SKM-1 (cell line): Measurements from ENCODE around the gene ABCA9.
"Not testable (repeated sequence)": the region's sequence is repeated elsewhere in the genome, so short reads cannot be mapped to it uniquely, and the experiment has no call there.

Source experiments
- DNase-seq: peaks from one replicate; lab custom pipeline; 2025; ENCODE audit not compliant: unreplicated experiment; lab: John Stamatoyannopoulos, UW

Gene ABCA9, protein sequence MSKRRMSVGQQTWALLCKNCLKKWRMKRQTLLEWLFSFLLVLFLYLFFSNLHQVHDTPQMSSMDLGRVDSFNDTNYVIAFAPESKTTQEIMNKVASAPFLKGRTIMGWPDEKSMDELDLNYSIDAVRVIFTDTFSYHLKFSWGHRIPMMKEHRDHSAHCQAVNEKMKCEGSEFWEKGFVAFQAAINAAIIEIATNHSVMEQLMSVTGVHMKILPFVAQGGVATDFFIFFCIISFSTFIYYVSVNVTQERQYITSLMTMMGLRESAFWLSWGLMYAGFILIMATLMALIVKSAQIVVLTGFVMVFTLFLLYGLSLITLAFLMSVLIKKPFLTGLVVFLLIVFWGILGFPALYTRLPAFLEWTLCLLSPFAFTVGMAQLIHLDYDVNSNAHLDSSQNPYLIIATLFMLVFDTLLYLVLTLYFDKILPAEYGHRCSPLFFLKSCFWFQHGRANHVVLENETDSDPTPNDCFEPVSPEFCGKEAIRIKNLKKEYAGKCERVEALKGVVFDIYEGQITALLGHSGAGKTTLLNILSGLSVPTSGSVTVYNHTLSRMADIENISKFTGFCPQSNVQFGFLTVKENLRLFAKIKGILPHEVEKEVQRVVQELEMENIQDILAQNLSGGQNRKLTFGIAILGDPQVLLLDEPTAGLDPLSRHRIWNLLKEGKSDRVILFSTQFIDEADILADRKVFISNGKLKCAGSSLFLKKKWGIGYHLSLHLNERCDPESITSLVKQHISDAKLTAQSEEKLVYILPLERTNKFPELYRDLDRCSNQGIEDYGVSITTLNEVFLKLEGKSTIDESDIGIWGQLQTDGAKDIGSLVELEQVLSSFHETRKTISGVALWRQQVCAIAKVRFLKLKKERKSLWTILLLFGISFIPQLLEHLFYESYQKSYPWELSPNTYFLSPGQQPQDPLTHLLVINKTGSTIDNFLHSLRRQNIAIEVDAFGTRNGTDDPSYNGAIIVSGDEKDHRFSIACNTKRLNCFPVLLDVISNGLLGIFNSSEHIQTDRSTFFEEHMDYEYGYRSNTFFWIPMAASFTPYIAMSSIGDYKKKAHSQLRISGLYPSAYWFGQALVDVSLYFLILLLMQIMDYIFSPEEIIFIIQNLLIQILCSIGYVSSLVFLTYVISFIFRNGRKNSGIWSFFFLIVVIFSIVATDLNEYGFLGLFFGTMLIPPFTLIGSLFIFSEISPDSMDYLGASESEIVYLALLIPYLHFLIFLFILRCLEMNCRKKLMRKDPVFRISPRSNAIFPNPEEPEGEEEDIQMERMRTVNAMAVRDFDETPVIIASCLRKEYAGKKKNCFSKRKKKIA (N-terminal part only)

DNA sequence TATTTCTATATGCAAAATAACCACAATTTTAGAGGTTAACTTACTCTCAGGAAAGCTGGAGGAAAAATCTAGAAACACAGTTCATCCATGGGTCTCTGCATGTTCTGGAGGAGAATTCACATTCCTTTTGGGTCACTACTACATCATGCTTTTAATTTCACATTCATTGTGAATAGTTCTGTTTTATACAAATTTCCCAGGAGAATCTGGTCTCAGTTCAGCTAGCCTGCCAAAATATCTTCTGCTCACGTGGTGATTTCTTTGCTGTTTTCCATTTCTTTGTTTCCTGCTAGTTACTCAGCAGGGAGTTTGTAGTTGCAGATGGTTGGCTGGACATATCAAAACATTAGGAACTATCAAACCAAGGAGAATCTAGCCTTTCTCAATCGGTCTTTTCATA, at the start of gene ABCA9:
Gene ABCA9 (minus strand): TSS at position 106 of the 400 bp plus-strand sequence. CDS start 9,801 bp downstream, outside the sequence.
- DNase-seq = no peak

DNA sequence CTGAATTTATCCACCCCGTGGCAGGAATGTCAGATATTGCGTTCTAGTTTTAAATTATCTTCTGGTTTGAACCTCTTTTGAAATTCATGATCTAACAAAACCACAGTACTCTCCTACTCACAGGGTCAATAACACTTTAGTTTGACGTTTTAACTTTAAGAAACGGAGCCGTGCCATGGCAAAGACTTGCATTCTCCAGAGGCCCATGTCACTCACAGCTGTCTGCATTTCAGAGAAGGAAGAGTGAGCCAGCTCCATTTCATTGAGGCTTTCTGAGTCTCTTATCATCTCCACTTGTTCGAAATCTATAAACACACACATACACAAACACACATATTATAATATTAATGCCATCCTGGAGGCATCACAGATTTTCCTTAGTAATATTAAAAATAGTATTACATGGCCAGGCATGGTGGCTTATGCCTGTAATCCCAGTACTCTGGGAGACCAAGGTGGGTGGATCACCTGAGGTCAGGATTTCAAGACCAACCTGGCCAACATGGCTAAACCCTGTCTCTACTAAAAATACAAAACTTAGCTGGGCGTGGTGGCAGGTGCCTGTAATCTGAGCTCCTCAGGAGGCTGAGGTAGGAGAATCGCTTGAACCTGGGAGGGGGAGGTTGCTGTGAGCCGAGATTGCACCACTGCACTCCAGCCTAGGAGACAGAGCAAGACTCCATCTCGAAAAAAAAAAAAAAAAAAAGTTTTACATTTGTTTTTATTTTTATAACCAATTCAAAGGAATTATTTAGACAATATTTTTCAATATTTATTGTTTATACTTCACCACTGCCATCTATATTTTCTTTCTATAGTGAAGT, 45.4 kb upstream of the ABCA9 start:
- no peak for DNase-seq

- no peak for DNase-seq
These were observed 43.0 kb upstream of the ABCA9 start for GRCh38 chr17:69103557-69104233.

DNA sequence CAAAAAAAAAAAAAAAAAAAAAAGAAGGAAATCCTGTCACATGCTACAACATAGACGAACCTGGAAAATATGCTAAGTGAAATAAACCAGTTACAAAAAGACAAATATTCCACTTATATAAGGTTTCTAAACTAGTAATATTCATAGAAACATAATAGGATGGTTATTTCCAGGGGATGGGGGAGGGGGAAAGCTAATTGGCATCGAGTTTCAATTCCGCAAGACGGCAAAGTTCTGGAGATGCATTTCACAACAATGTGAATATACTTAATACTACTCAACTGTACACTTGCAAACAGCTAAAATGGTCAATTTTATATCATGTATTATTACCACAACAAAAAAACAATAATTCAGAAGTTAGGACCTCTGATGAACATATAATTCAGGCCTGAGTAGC, 37.9 kb upstream of the ABCA9 start:
- DNase-seq = no peak

- DNase-seq = no peak
These were observed 35.8 kb upstream of the ABCA9 start for GRCh38 chr17:69096541-69096940.

GRCh38 chr17:69093995-69094394, 33.3 kb upstream of the ABCA9 start:
- no peak for DNase-seq

DNA sequence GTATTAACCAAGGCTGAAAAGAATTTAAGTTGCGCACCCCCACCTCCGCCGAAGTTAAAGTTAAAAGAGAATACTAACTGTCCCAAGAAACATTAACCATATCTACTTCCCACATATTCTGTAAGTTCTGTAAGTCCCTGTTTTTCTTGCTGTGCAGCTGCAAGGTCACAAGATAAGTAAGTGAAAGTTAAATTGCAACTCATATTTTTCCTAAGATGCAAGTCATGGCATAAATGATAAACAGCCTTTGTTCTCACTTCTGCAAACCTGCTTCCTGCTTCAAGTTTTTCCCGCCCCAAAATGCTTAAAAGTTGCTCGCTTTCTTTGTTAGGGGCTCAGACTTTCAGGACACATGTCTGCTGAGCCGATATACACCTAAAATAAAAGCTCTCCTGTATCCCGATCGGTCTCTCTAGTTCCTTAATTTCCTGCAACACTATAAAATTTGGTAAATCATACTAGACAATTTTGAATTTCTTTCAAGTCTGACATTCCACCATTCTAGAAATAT, 32.6 kb upstream of the ABCA9 start:
- DNase-seq = no peak

DNA sequence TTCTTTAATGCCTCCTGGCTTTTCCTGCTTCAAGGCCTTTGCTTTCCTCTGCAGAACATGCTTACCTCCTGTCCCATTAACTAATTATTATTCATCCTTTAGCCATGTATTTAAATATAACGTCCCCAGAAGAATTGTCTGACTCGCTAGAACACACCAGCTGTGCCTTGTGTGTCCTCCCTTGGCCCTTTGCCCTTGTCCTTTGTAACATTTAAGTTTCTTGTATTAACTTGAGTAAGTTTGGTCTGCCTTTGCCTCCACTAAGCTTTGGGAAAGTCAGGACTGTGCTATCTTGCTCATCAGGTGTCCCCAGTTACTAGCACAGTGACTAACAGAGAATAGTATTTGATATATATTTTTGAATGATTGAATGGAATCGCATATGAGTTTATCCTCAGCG, 29.6 kb upstream of the ABCA9 start:
- no peak for DNase-seq

GRCh38 chr17:69088643-69089200, 28.0 kb upstream of the ABCA9 start:
- no peak for DNase-seq

GRCh38 chr17:69086641-69087040, 25.9 kb upstream of the ABCA9 start:
- DNase-seq = no peak

GRCh38 chr17:69084911-69085310, 24.2 kb upstream of the ABCA9 start:
- no peak for DNase-seq

DNA sequence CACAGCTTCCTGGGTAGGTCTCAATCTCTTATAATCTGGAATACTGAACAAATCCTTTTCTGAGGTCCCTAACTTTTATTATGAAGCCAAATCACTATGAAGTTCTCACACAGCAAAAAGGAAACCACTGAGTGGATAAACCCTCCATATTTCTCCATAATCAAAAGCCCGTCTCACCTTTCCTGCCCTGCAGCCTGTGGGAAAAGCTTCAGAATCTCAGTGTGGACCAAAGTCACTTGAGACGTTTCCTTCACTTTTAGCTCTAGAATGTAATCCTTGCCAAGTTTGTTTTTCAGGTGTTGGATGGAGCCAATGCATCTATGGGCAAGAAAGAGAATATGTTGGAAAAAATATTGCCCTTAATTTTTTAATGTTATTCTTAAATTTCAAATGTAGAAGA, 22.0 kb upstream of the ABCA9 start:
- no peak for DNase-seq

DNA sequence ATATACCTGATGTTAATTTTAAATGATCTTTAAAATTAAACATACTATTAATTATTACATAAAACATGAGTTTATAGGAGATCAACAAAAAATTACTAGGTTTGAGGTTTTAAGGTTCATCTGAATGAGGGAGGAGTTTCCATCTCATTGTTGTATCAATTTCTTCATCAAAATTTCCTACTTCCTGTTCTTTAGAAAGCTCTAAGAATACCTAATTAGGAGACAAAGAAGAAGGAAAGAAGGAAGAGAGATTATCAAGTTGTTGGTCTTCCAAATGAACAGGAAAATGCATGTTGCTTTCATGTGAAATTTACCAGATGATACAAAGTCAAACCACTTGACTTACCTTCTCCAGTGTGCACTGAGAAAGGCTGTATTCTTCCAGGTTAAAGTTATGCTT, 18.1 kb upstream of the ABCA9 start:
- no peak for DNase-seq

DNA sequence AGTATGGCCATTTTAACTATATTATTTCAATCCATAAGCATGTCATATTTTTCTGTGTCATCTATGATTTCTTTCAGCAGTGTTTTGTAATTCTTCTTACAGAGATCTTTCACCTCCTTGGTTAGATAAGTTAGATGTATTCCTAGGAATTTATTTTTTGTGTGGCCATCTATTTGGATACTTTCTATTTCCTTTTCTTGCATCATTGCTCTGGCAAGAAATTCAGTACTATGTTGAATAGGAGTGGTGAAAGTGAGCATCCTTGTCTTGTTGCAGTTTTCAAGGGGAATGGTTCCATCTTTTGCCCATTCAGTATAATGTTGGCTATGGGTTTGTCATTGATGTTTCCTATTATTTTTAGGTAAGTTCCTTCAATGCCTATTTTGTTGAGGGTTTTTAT, 15.1 kb upstream of the ABCA9 start:
- DNase-seq = no peak

DNA sequence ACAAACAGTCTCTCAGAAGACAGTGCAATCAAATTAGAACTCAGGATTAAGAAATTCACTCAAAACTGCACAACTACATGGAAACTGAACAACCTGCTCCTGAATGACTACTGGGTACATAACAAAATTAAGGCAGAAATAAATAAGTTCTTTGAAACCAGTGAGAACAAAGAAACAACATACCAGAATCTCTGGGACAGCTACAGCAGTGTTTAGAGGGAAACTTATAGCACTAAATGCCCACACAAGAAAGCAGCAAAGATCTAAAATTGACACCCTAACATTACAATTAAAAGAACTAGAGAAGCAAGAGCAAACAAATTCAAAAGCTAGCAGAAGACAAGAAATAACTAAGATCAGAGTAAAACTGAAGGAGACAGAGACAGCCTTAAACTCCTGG, 12.7 kb upstream of the ABCA9 start:
- DNase-seq = not testable (repeated sequence)

DNA sequence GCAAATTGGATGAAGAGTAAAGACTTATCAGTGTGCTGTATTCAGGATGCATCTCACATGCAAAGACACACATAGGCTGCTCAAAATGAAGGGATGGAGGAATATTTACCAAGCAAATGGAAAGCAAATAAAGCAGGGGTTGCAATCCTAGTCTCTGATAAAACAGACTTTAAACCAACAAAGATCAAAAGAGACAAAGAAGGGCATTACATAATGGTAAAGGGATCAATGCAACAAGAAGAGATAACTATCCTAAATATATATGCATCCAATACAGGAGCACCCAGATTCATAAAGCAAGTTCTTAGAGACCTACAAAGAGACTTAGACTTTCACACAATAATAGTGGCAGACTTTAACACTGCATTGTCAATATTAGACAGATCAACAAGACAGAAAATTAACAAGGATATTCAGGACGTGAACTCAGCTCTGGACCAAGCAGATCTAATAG, 12.1 kb upstream of the ABCA9 start:
- not testable (repeated sequence) for DNase-seq

DNA sequence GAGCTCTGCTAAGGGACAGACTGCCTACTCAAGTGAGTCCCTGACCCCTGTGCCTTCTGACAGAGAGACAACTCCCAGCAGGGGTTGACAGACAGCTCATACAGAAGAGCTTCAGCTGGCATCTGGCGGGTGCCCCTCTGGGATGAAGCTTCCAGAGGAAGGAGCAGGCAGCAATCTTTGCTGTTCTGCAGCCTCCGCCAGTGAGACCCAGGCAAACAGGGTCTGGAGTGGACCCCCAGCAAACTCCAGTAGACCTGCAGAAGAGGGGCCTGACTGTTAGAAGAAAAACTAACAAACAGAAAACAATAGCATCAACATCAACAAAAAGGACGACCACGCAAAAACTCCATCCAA, 10.5 kb upstream of the ABCA9 start:
- not testable (repeated sequence) for DNase-seq

GRCh38 chr17:69070378-69071232, 9.9 kb upstream of the ABCA9 start:
- DNase-seq = not testable (repeated sequence)
